Prostate gland (tissue), 2 donors: ENCODE results near the gene SNRNP40.

Source experiments
- CTCF ChIP-seq, 4 experiments: fragments of 200-600 bp in 2 of 4; fragments of 450-650 bp in 2 of 4; sonication (generic) in 2 of 4; IDR thresholded peaks; 1 replicate in 3 of 4; 2 replicates in 1 of 4; pipeline ENCODE4 v1.5.1; 2016 to 2019; ENCODE audit warnings: antibody characterized with exemption in 4 of 4, mild to moderate bottlenecking in 2 of 4, moderate library complexity in 2 of 4
- POLR2AphosphoS5 ChIP-seq: sonication (generic); formaldehyde crosslinking; IDR thresholded peaks from one replicate; pipeline ENCODE4 v1.6.1; 2017; ENCODE audit warnings: antibody characterized with exemption

- no peak for TF ChIP-seq POLR2AphosphoS5
- no peak for TF ChIP-seq CTCF (IDR thresholded peaks at IDR 0.05)
Observed at GRCh38 chr1:31221072-31221471, 75.5 kb downstream of the SNRNP40 start.
